Hypothalamus (tissue), 51 donors: ENCODE data around the gene ZFAND3.

ENCODE experiments used
- DNase-seq, 51 donors: peaks; one replicate each; lab custom pipeline; 2025; lab: John Stamatoyannopoulos, UW

The ZFAND3 gene

GRCh38 chr6:38173909-38174308 is 354.4 kb downstream of the ZFAND3 start:
- no peak for DNase-seq

- no peak for DNase-seq
Measured at GRCh38 chr6:38174315-38174714, 354.8 kb downstream of the ZFAND3 start.

- no peak for DNase-seq
Measured at GRCh38 chr6:38174806-38175495, 355.4 kb downstream of the ZFAND3 start.

- DNase-seq: no peak
Measured at GRCh38 chr6:38175786-38176185, 356.3 kb downstream of the ZFAND3 start.

GRCh38 chr6:38176797-38177751 is 357.5 kb downstream of the ZFAND3 start:
- DNase-seq: no peak

- DNase-seq: no peak
Measured at GRCh38 chr6:38177882-38178583, 358.5 kb downstream of the ZFAND3 start.

- no peak for DNase-seq
Measured at GRCh38 chr6:38178584-38178886, 359.0 kb downstream of the ZFAND3 start.

GRCh38 chr6:38179300-38179699 is 359.8 kb downstream of the ZFAND3 start:
- no peak for DNase-seq

- no peak for DNase-seq
Measured at GRCh38 chr6:38179794-38180430, 360.4 kb downstream of the ZFAND3 start.

GRCh38 chr6:38180586-38180985 is 361.1 kb downstream of the ZFAND3 start:
- DNase-seq: no peak

GRCh38 chr6:38182426-38182825 is 362.9 kb downstream of the ZFAND3 start:
- no peak for DNase-seq

GRCh38 chr6:38183856-38184584 is 364.5 kb downstream of the ZFAND3 start:
- no peak for DNase-seq

GRCh38 chr6:38184585-38185080 is 365.1 kb downstream of the ZFAND3 start:
- peak in 22 of 51 donors; percentile 16 to 66 (median 42) for DNase-seq

GRCh38 chr6:38185244-38185643 is 365.7 kb downstream of the ZFAND3 start:
- DNase-seq: peak in 18 of 51 donors; percentile 11 to 47 (median 34)

- DNase-seq: no peak
Measured at GRCh38 chr6:38185752-38186151, 366.2 kb downstream of the ZFAND3 start.

- DNase-seq: peak in 5 of 51 donors; percentile 15 to 33 (median 19)
Measured at GRCh38 chr6:38187325-38187724, 367.8 kb downstream of the ZFAND3 start.

- DNase-seq: no peak
Measured at GRCh38 chr6:38187811-38188590, 368.5 kb downstream of the ZFAND3 start.

GRCh38 chr6:38188677-38189335 is 369.3 kb downstream of the ZFAND3 start:
- DNase-seq: no peak

- no peak for DNase-seq
Measured at GRCh38 chr6:38191418-38191817, 371.9 kb downstream of the ZFAND3 start.
